Adrenal gland (tissue), 12 donors: ENCODE data around the gene FOXP3. TPM values are rescaled to one million over a fixed set of nuclear protein-coding genes. Genes with fewer than 3 reads are reported as not detected.

ENCODE experiments used
- DNase-seq, 7 donors: peaks; one replicate each; pipeline ENCODE4 v3.0.0-alpha.2; 2019 to 2020
- H3K27ac ChIP-seq, 5 donors: fragments of 200-600 bp; sonication (generic) in 4 of 5; 1 replicate in 3 of 5; 2 replicates in 2 of 5; pipeline versions ENCODE4 v1.5.1 to v1.8.0; 2016 to 2020; ENCODE audit warnings: mild to moderate bottlenecking in 1 of 5
- H3K27me3 ChIP-seq: fragments of 200-600 bp; 2 replicates; pipeline ENCODE4 v1.8.0; 2021
- H3K36me3 ChIP-seq, 2 donors: fragments of 200-600 bp; replicated peaks in 1 of 2; 1 replicate in 1 of 2; 2 replicates in 1 of 2; pipeline versions ENCODE4 v1.5.1 to v1.8.0; 2018 to 2022
- H3K4me1 ChIP-seq, 2 donors: fragments of 200-600 bp; replicated peaks in 1 of 2; 1 replicate in 1 of 2; 2 replicates in 1 of 2; pipeline versions ENCODE4 v1.5.1 to v1.8.0; 2018 to 2021
- H3K4me3 ChIP-seq, 4 donors: fragments of 200-600 bp; sonication (generic) in 3 of 4; one replicate each; pipeline ENCODE4 v1.5.1; 2016 to 2018
- H3K9me3 ChIP-seq, 3 donors: fragments of 200-600 bp; sonication (generic) in 1 of 3; replicated peaks in 1 of 3; 1 replicate in 2 of 3; 2 replicates in 1 of 3; pipeline versions ENCODE4 v1.5.1 to v1.8.0; 2016 to 2021
- CTCF ChIP-seq, 6 experiments: fragments of 450-650 bp in 4 of 6; fragments of 200-600 bp in 2 of 6; sonication (generic) in 1 of 6; IDR thresholded peaks; 1 replicate in 5 of 6; 2 replicates in 1 of 6; pipeline versions ENCODE4 v1.5.1 to v1.8.0; 2016 to 2021; ENCODE audit warnings: antibody characterized with exemption in 6 of 6, mild to moderate bottlenecking in 2 of 6, moderate library complexity in 1 of 6
- POLR2A ChIP-seq, 2 donors: fragments of 450-650 bp; IDR thresholded peaks; one replicate each; pipeline ENCODE4 v1.6.1; 2017; ENCODE audit warnings: antibody characterized with exemption in 2 of 2, mild to moderate bottlenecking in 2 of 2, moderate library complexity in 1 of 2
- WGBS, 4 donors: extraction: QIAGEN DNeasy Blood & Tissue Kit in 2 of 4; methylation state at CpG; one replicate each; pipeline versions ENCODE4 v1.1.5 to v1.1.7; 2013 to 2017; 5-methylcytosine and 5-hydroxymethylcytosine counted together
- intact Hi-C, 2 donors: fragments of 100-400 bp; cut with DNase I; formaldehyde crosslinking; loops; one replicate each; pipeline versions ENCODE4 v1.14.1 to v1.15.0; 2022 to 2023
- polyA plus RNA-seq, 3 donors: library from polyadenylated mRNA; stranded (reverse); fragments of 200-250 nt in 2 of 3; fragments of 350-450 nt in 1 of 3; fragmentation: Illumina TruSeq in 1 of 3; extraction: RNeasy Lipid Tissue Mini Kit (QIAGEN cat#74804) in 1 of 3; gene quantifications; one replicate each; pipeline ENCODE4 v1.2.3, GENCODE V29; 2013 to 2014
- total RNA-seq, 9 donors: library from RNA; depleted of rRNA in 4 of 9; stranded (reverse); fragments of >200 nt in 4 of 9; fragments of 120-200 nt in 1 of 9; fragmentation: NEBNext Ultra II Directional in 1 of 9; extraction: Animal tissue kit (Norgen Biotek cat#: 25700) in 1 of 9; gene quantifications; one replicate each; pipeline versions ENCODE4 v1.1.0 to v1.2.4, GENCODE V29; 2013 to 2023
- donor health status: healthy with polysubstance abuse.
- donor health status: Bipolar disorder and iron deficiency.
- donor health status: DM: yes; HTN: yes; CAD: no.
- donor health status: DM: no; HTN: no; CAD: no.
- donor health status: DM: no; HTN: no; CAD: no.
- donor health status: DM: yes; HTN: yes; CAD: no.

FOXP3 gene
- total and polyA plus RNA-seq, 12 donors: 0.14 to 0.53 (median 0.26) TPM; not detected in 4

- TF ChIP-seq CTCF (IDR thresholded peaks at IDR 0.05) (no peak), POLR2A (IDR thresholded peaks at IDR 0.05) (no peak)
- 71 to 88% (median 80%) methylated on average over 4 to 8 of the region's 8 CpGs; no CpG with 5 or more reads in 1 of the 4 donors for WGBS, 4 donors
- intact Hi-C loops: no loop called here
- no peaks in the 10 kb centered on the region for H3K36me3 ChIP-seq
- no peak for DNase-seq
- no peaks in the 10 kb centered on the region for H3K9me3 ChIP-seq
- peaks cover 6% of the 10 kb centered on the region for H3K27me3 ChIP-seq
- H3K4me3 ChIP-seq: no peak overlapping the region
- H3K4me1 ChIP-seq: no peaks in the 10 kb centered on the region
- no peak overlapping the region for H3K27ac ChIP-seq
Observed at GRCh38 chrX:49206543-49206942, 58.0 kb downstream of the FOXP3 start.

DNA sequence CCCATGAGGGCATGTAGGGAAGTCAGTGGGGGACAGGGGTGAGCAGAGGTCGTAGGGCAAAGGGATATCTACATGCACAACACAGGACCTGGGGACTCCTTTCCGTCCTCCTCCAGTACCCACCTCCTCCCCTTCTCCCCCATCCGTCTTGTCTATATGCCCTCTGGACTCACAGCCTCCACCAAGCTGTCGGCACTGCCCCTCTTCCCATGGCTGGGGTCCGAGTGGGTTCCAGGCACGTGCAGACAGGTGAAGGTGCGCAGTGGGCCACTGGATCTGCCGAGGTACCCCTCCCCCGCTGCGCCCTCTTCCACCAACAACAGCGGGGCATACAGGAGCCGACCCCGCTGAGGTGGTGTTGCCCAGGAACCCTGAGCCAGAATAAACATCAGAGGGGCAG, 59.1 kb downstream of the FOXP3 start:
- Histone ChIP-seq H3K4me3 (no peak overlapping the region), H3K36me3 (no peaks in the 10 kb centered on the region), H3K4me1 (no peaks in the 10 kb centered on the region), H3K9me3 (no peaks in the 10 kb centered on the region), H3K27ac (no peak overlapping the region), H3K27me3 (peaks cover 6% of the 10 kb centered on the region)
- no peak for TF ChIP-seq POLR2A (IDR thresholded peaks at IDR 0.05)
- no peak for TF ChIP-seq CTCF (IDR thresholded peaks at IDR 0.05)
- WGBS, 4 donors: 66 to 82% (median 77%) methylated on average over 2 to 13 of the region's 13 CpGs
- no peak for DNase-seq
- intact Hi-C loops: no loop called here

- no peaks in the 10 kb centered on the region for H3K4me1 ChIP-seq
- peaks cover 6% of the 10 kb centered on the region for H3K27me3 ChIP-seq
- intact Hi-C loops: no loop called here
- no peaks in the 10 kb centered on the region for H3K36me3 ChIP-seq
- DNase-seq: no peak
- H3K27ac ChIP-seq: no peak overlapping the region
- TF ChIP-seq POLR2A (IDR thresholded peaks at IDR 0.05) (no peak), CTCF (IDR thresholded peaks at IDR 0.05) (no peak)
- no peaks in the 10 kb centered on the region for H3K9me3 ChIP-seq
- no peak overlapping the region for H3K4me3 ChIP-seq
- 40 to 59% (median 48%) methylated on average over 3 to 4 of the region's 4 CpGs for WGBS, 4 donors
Observed at GRCh38 chrX:49204709-49205108, 59.8 kb downstream of the FOXP3 start.

GRCh38 chrX:49204017-49204416, 60.5 kb downstream of the FOXP3 start:
- Histone ChIP-seq H3K4me3 (no peak overlapping the region), H3K36me3 (no peaks in the 10 kb centered on the region), H3K27me3 (peaks cover 6% of the 10 kb centered on the region), H3K9me3 (no peaks in the 10 kb centered on the region), H3K27ac (no peak overlapping the region), H3K4me1 (no peaks in the 10 kb centered on the region)
- intact Hi-C loops: no loop called here
- TF ChIP-seq CTCF (IDR thresholded peaks at IDR 0.05): no peak
- no peak for TF ChIP-seq POLR2A (IDR thresholded peaks at IDR 0.05)
- DNase-seq: no peak
- WGBS, 4 donors: 81 to 92% (median 87%) methylated on average over 2 to 6 of the region's 6 CpGs
